ENCODE measurements around the gene PPIP5K2.
"Not testable (repeated sequence)": the region's sequence is repeated elsewhere in the genome, so short reads cannot be mapped to it uniquely, and the experiment has no call there.

Gene PPIP5K2

GRCh38 chr5:103216697-103217096 is 96.6 kb downstream of the PPIP5K2 start:
- Histone ChIP-seq H3K27me3 (ENCODE audit: control insufficient read depth in 1 of 2, insufficient read depth in 2 of 2, low read length in 2 of 2) (no peaks in the 10 kb centered on the region), H3K9ac (ENCODE audit: low read depth in 1 of 2, low read length in 2 of 2) (no peak overlapping the region), H3K9me3 (ENCODE audit: control insufficient read depth in 1 of 2, low read length in 2 of 2) (no peaks in the 10 kb centered on the region), H3K4me1 (ENCODE audit: control insufficient read depth in 1 of 2, insufficient read depth in 2 of 2, low read length in 2 of 2) (peaks cover 0 to 5% of the 10 kb centered on the region in 2 donors), H3K36me3 (ENCODE audit: control insufficient read depth in 1 of 2, insufficient read depth in 2 of 2, low read length in 2 of 2) (no peaks in the 10 kb centered on the region), H3K4me3 (ENCODE audit: low read depth in 1 of 2, low read length in 2 of 2) (no peak overlapping the region), H3K27ac (ENCODE audit: low read depth, low read length) (no peak overlapping the region)

GRCh38 chr5:103217101-103217500 is 97.0 kb downstream of the PPIP5K2 start:
- H3K27ac ChIP-seq (ENCODE audit: low read depth, low read length), result no peak overlapping the region
- H3K36me3 ChIP-seq (ENCODE audit: control insufficient read depth in 1 of 2, insufficient read depth in 2 of 2, low read length in 2 of 2), result no peaks in the 10 kb centered on the region
- no peak overlapping the region for H3K4me3 ChIP-seq (ENCODE audit: low read depth in 1 of 2, low read length in 2 of 2)
- H3K9ac ChIP-seq (ENCODE audit: low read depth in 1 of 2, low read length in 2 of 2), result no peak overlapping the region
- peaks cover 0 to 3% of the 10 kb centered on the region in 2 donors for H3K4me1 ChIP-seq (ENCODE audit: control insufficient read depth in 1 of 2, insufficient read depth in 2 of 2, low read length in 2 of 2)
- H3K9me3 ChIP-seq (ENCODE audit: control insufficient read depth in 1 of 2, low read length in 2 of 2), result no peaks in the 10 kb centered on the region
- H3K27me3 ChIP-seq (ENCODE audit: control insufficient read depth in 1 of 2, insufficient read depth in 2 of 2, low read length in 2 of 2), result no peaks in the 10 kb centered on the region

- Histone ChIP-seq H3K9ac (ENCODE audit: low read depth in 1 of 2, low read length in 2 of 2) (no peak overlapping the region), H3K27me3 (ENCODE audit: control insufficient read depth in 1 of 2, insufficient read depth in 2 of 2, low read length in 2 of 2) (no peaks in the 10 kb centered on the region), H3K9me3 (ENCODE audit: control insufficient read depth in 1 of 2, low read length in 2 of 2) (no peaks in the 10 kb centered on the region), H3K27ac (ENCODE audit: low read depth, low read length) (no peak overlapping the region), H3K4me1 (ENCODE audit: control insufficient read depth in 1 of 2, insufficient read depth in 2 of 2, low read length in 2 of 2) (no peaks in the 10 kb centered on the region), H3K36me3 (ENCODE audit: control insufficient read depth in 1 of 2, insufficient read depth in 2 of 2, low read length in 2 of 2) (no peaks in the 10 kb centered on the region), H3K4me3 (ENCODE audit: low read depth in 1 of 2, low read length in 2 of 2) (no peak overlapping the region)
Measured at GRCh38 chr5:103218164-103218563, 98.1 kb downstream of the PPIP5K2 start.

GRCh38 chr5:103219074-103219473 is 99.0 kb downstream of the PPIP5K2 start:
- H3K27me3 ChIP-seq (ENCODE audit: control insufficient read depth in 1 of 2, insufficient read depth in 2 of 2, low read length in 2 of 2); H3K9ac ChIP-seq (ENCODE audit: low read depth in 1 of 2, low read length in 2 of 2); H3K4me1 ChIP-seq (ENCODE audit: control insufficient read depth in 1 of 2, insufficient read depth in 2 of 2, low read length in 2 of 2); H3K9me3 ChIP-seq (ENCODE audit: control insufficient read depth in 1 of 2, low read length in 2 of 2); H3K36me3 ChIP-seq (ENCODE audit: control insufficient read depth in 1 of 2, insufficient read depth in 2 of 2, low read length in 2 of 2); H3K4me3 ChIP-seq (ENCODE audit: low read depth in 1 of 2, low read length in 2 of 2); H3K27ac ChIP-seq (ENCODE audit: low read depth, low read length): not testable (repeated sequence)

- H3K9me3 ChIP-seq (ENCODE audit: control insufficient read depth in 1 of 2, low read length in 2 of 2), result no peaks in the 10 kb centered on the region
Measured at GRCh38 chr5:103223031-103223955, 103.2 kb downstream of the PPIP5K2 start.

GRCh38 chr5:103224118-103224893 is 104.2 kb downstream of the PPIP5K2 start:
- no peak overlapping the region for H3K27ac ChIP-seq (ENCODE audit: low read depth, low read length)
- H3K27me3 ChIP-seq (ENCODE audit: control insufficient read depth in 1 of 2, insufficient read depth in 2 of 2, low read length in 2 of 2), result no peaks in the 10 kb centered on the region
- no peak overlapping the region for H3K9ac ChIP-seq (ENCODE audit: low read depth in 1 of 2, low read length in 2 of 2)
- no peak overlapping the region for H3K4me3 ChIP-seq (ENCODE audit: low read depth in 1 of 2, low read length in 2 of 2)
- no peaks in the 10 kb centered on the region for H3K9me3 ChIP-seq (ENCODE audit: control insufficient read depth in 1 of 2, low read length in 2 of 2)
- H3K4me1 ChIP-seq (ENCODE audit: control insufficient read depth in 1 of 2, insufficient read depth in 2 of 2, low read length in 2 of 2), result no peaks in the 10 kb centered on the region
- no peaks in the 10 kb centered on the region for H3K36me3 ChIP-seq (ENCODE audit: control insufficient read depth in 1 of 2, insufficient read depth in 2 of 2, low read length in 2 of 2)

More at GRCh38 chr5:103223031-103223955, 103.2 kb downstream of the PPIP5K2 start:
- H3K36me3 ChIP-seq (ENCODE audit: control insufficient read depth in 1 of 2, insufficient read depth in 2 of 2, low read length in 2 of 2), result no peaks in the 10 kb centered on the region
- H3K9ac ChIP-seq (ENCODE audit: low read depth in 1 of 2, low read length in 2 of 2), result no peak overlapping the region
- no peaks in the 10 kb centered on the region for H3K27me3 ChIP-seq (ENCODE audit: control insufficient read depth in 1 of 2, insufficient read depth in 2 of 2, low read length in 2 of 2)
- no peaks in the 10 kb centered on the region for H3K4me1 ChIP-seq (ENCODE audit: control insufficient read depth in 1 of 2, insufficient read depth in 2 of 2, low read length in 2 of 2)
- H3K4me3 ChIP-seq (ENCODE audit: low read depth in 1 of 2, low read length in 2 of 2), result no peak overlapping the region
- no peak overlapping the region for H3K27ac ChIP-seq (ENCODE audit: low read depth, low read length)

GRCh38 chr5:103224894-103225246 is 104.8 kb downstream of the PPIP5K2 start:
- H3K27ac ChIP-seq (ENCODE audit: low read depth, low read length), result no peak overlapping the region
- H3K9ac ChIP-seq (ENCODE audit: low read depth in 1 of 2, low read length in 2 of 2), result no peak overlapping the region
- no peaks in the 10 kb centered on the region for H3K9me3 ChIP-seq (ENCODE audit: control insufficient read depth in 1 of 2, low read length in 2 of 2)
- no peaks in the 10 kb centered on the region for H3K4me1 ChIP-seq (ENCODE audit: control insufficient read depth in 1 of 2, insufficient read depth in 2 of 2, low read length in 2 of 2)
- H3K27me3 ChIP-seq (ENCODE audit: control insufficient read depth in 1 of 2, insufficient read depth in 2 of 2, low read length in 2 of 2), result no peaks in the 10 kb centered on the region
- no peak overlapping the region for H3K4me3 ChIP-seq (ENCODE audit: low read depth in 1 of 2, low read length in 2 of 2)
- H3K36me3 ChIP-seq (ENCODE audit: control insufficient read depth in 1 of 2, insufficient read depth in 2 of 2, low read length in 2 of 2), result no peaks in the 10 kb centered on the region

GRCh38 chr5:103228061-103228460 is 108.0 kb downstream of the PPIP5K2 start:
- H3K9ac ChIP-seq (ENCODE audit: low read depth in 1 of 2, low read length in 2 of 2), result no peak overlapping the region

GRCh38 chr5:103228588-103228987 is 108.5 kb downstream of the PPIP5K2 start:
- H3K27ac ChIP-seq (ENCODE audit: low read depth, low read length), result no peak overlapping the region
- no peak overlapping the region for H3K9ac ChIP-seq (ENCODE audit: low read depth in 1 of 2, low read length in 2 of 2)
- no peaks in the 10 kb centered on the region for H3K9me3 ChIP-seq (ENCODE audit: control insufficient read depth in 1 of 2, low read length in 2 of 2)
- no peaks in the 10 kb centered on the region for H3K27me3 ChIP-seq (ENCODE audit: control insufficient read depth in 1 of 2, insufficient read depth in 2 of 2, low read length in 2 of 2)
- H3K4me3 ChIP-seq (ENCODE audit: low read depth in 1 of 2, low read length in 2 of 2), result no peak overlapping the region
- H3K4me1 ChIP-seq (ENCODE audit: control insufficient read depth in 1 of 2, insufficient read depth in 2 of 2, low read length in 2 of 2), result no peaks in the 10 kb centered on the region
- H3K36me3 ChIP-seq (ENCODE audit: control insufficient read depth in 1 of 2, insufficient read depth in 2 of 2, low read length in 2 of 2), result no peaks in the 10 kb centered on the region

More at GRCh38 chr5:103228061-103228460, 108.0 kb downstream of the PPIP5K2 start:
- Histone ChIP-seq H3K36me3 (ENCODE audit: control insufficient read depth in 1 of 2, insufficient read depth in 2 of 2, low read length in 2 of 2) (no peaks in the 10 kb centered on the region), H3K4me3 (ENCODE audit: low read depth in 1 of 2, low read length in 2 of 2) (no peak overlapping the region), H3K4me1 (ENCODE audit: control insufficient read depth in 1 of 2, insufficient read depth in 2 of 2, low read length in 2 of 2) (no peaks in the 10 kb centered on the region), H3K27ac (ENCODE audit: low read depth, low read length) (no peak overlapping the region), H3K27me3 (ENCODE audit: control insufficient read depth in 1 of 2, insufficient read depth in 2 of 2, low read length in 2 of 2) (no peaks in the 10 kb centered on the region), H3K9me3 (ENCODE audit: control insufficient read depth in 1 of 2, low read length in 2 of 2) (no peaks in the 10 kb centered on the region)

GRCh38 chr5:103232393-103232999 is 112.4 kb downstream of the PPIP5K2 start:
- peaks cover 0 to 3% of the 10 kb centered on the region in 2 donors for H3K4me1 ChIP-seq (ENCODE audit: control insufficient read depth in 1 of 2, insufficient read depth in 2 of 2, low read length in 2 of 2)
- H3K27ac ChIP-seq (ENCODE audit: low read depth, low read length), result no peak overlapping the region
- H3K9ac ChIP-seq (ENCODE audit: low read depth in 1 of 2, low read length in 2 of 2), result no peak overlapping the region
- no peaks in the 10 kb centered on the region for H3K9me3 ChIP-seq (ENCODE audit: control insufficient read depth in 1 of 2, low read length in 2 of 2)
- no peak overlapping the region for H3K4me3 ChIP-seq (ENCODE audit: low read depth in 1 of 2, low read length in 2 of 2)
- H3K27me3 ChIP-seq (ENCODE audit: control insufficient read depth in 1 of 2, insufficient read depth in 2 of 2, low read length in 2 of 2), result no peaks in the 10 kb centered on the region
- no peaks in the 10 kb centered on the region for H3K36me3 ChIP-seq (ENCODE audit: control insufficient read depth in 1 of 2, insufficient read depth in 2 of 2, low read length in 2 of 2)
